ENCODE results near the gene KRT77. TPM values are rescaled to one million over a fixed set of nuclear protein-coding genes. Genes with fewer than 3 reads are reported as not detected.

KRT77 gene
- total RNA-seq, 1 experiment from 2014 or later = not detected

GRCh38 chr12:52742822-52743457, 39.6 kb upstream of the KRT77 start:
- peaks cover 8% of the 10 kb centered on the region; the same call in 1 of the 2 replicates for H4K20me1 ChIP-seq (ENCODE audit: insufficient read depth, low read depth, low read length)
- H3K27ac ChIP-seq (ENCODE audit: low read length) = no peak overlapping the region
- no peaks in the 10 kb centered on the region for H3K79me2 ChIP-seq (ENCODE audit: low read length)
- H3K9ac ChIP-seq (ENCODE audit: low read length) = no peak overlapping the region
- H3K36me3 ChIP-seq (ENCODE audit: insufficient read depth, low read length) = no peaks in the 10 kb centered on the region
- DNase-seq = no peak
- peaks cover 37% of the 10 kb centered on the region for H3K4me1 ChIP-seq (ENCODE audit: low read length)
- no peak overlapping the region for H3K4me3 ChIP-seq (ENCODE audit: low read length)
- no peaks in the 10 kb centered on the region for H3K9me2 ChIP-seq (replicated peaks; ENCODE audit: insufficient read depth, low read length)
- H3K9me3 ChIP-seq (ENCODE audit: low read length) = no peaks in the 10 kb centered on the region
- H3K4me2 ChIP-seq (ENCODE audit: low read depth, low read length, poor library complexity, severe bottlenecking) = no peak overlapping the region
- no peaks in the 10 kb centered on the region for H3K27me3 ChIP-seq (ENCODE audit: low read length)
- no peak overlapping the region for H2AFZ ChIP-seq (ENCODE audit: low read length)

- H3K4me3 ChIP-seq (ENCODE audit: low read length) = no peak overlapping the region
- no peak overlapping the region for H3K27ac ChIP-seq (ENCODE audit: low read length)
- H3K9ac ChIP-seq (ENCODE audit: low read length) = no peak overlapping the region
- H3K4me2 ChIP-seq (ENCODE audit: low read depth, low read length, poor library complexity, severe bottlenecking) = no peak overlapping the region
- H4K20me1 ChIP-seq (ENCODE audit: insufficient read depth, low read depth, low read length) = peaks cover 8% of the 10 kb centered on the region; the same call in 1 of the 2 replicates
- H3K36me3 ChIP-seq (ENCODE audit: insufficient read depth, low read length) = no peaks in the 10 kb centered on the region
- no peaks in the 10 kb centered on the region for H3K27me3 ChIP-seq (ENCODE audit: low read length)
- H3K79me2 ChIP-seq (ENCODE audit: low read length) = no peaks in the 10 kb centered on the region
- no peaks in the 10 kb centered on the region for H3K9me2 ChIP-seq (replicated peaks; ENCODE audit: insufficient read depth, low read length)
- H3K4me1 ChIP-seq (ENCODE audit: low read length) = peaks cover 37% of the 10 kb centered on the region
- DNase-seq = no peak
- H3K9me3 ChIP-seq (ENCODE audit: low read length) = no peaks in the 10 kb centered on the region
- H2AFZ ChIP-seq (ENCODE audit: low read length) = no peak overlapping the region
Measured at GRCh38 chr12:52742196-52742580, 38.9 kb upstream of the KRT77 start.

- no peaks in the 10 kb centered on the region for H3K36me3 ChIP-seq (ENCODE audit: insufficient read depth, low read length)
- H3K79me2 ChIP-seq (ENCODE audit: low read length) = no peaks in the 10 kb centered on the region
- no peak overlapping the region for H3K4me3 ChIP-seq (ENCODE audit: low read length)
- DNase-seq = peak; percentile 91
- H3K27ac ChIP-seq (ENCODE audit: low read length) = no peak overlapping the region
- peak overlapping the region; percentile 46 for H3K4me2 ChIP-seq (ENCODE audit: low read depth, low read length, poor library complexity, severe bottlenecking)
- no peaks in the 10 kb centered on the region for H3K9me3 ChIP-seq (ENCODE audit: low read length)
- H3K27me3 ChIP-seq (ENCODE audit: low read length) = no peaks in the 10 kb centered on the region
- peaks cover 41% of the 10 kb centered on the region for H3K4me1 ChIP-seq (ENCODE audit: low read length)
- no peak overlapping the region for H2AFZ ChIP-seq (ENCODE audit: low read length)
- H3K9ac ChIP-seq (ENCODE audit: low read length) = no peak overlapping the region
- no peaks in the 10 kb centered on the region for H3K9me2 ChIP-seq (replicated peaks; ENCODE audit: insufficient read depth, low read length)
- peaks cover 8% of the 10 kb centered on the region; the same call in 1 of the 2 replicates for H4K20me1 ChIP-seq (ENCODE audit: insufficient read depth, low read depth, low read length)
Measured at GRCh38 chr12:52741375-52742195, 38.3 kb upstream of the KRT77 start.

GRCh38 chr12:52740584-52740983, 37.3 kb upstream of the KRT77 start:
- H3K36me3 ChIP-seq (ENCODE audit: insufficient read depth, low read length) = no peaks in the 10 kb centered on the region
- H3K4me2 ChIP-seq (ENCODE audit: low read depth, low read length, poor library complexity, severe bottlenecking) = peak overlapping the region; percentile 46
- no peaks in the 10 kb centered on the region for H3K9me2 ChIP-seq (replicated peaks; ENCODE audit: insufficient read depth, low read length)
- H4K20me1 ChIP-seq (ENCODE audit: insufficient read depth, low read depth, low read length) = peaks cover 8% of the 10 kb centered on the region; the same call in 1 of the 2 replicates
- H3K79me2 ChIP-seq (ENCODE audit: low read length) = no peaks in the 10 kb centered on the region
- no peak overlapping the region for H3K9ac ChIP-seq (ENCODE audit: low read length)
- DNase-seq = no peak
- H3K9me3 ChIP-seq (ENCODE audit: low read length) = no peaks in the 10 kb centered on the region
- peak overlapping the region; percentile 8; the same call in 1 of the 2 replicates for H3K4me3 ChIP-seq (ENCODE audit: low read length)
- no peaks in the 10 kb centered on the region for H3K27me3 ChIP-seq (ENCODE audit: low read length)
- peaks cover 49% of the 10 kb centered on the region for H3K4me1 ChIP-seq (ENCODE audit: low read length)
- 0 out of 2 replicates have a peak overlapping the region, but pooled peaks have one; percentile 2 for H3K27ac ChIP-seq (ENCODE audit: low read length)
- H2AFZ ChIP-seq (ENCODE audit: low read length) = no peak overlapping the region

GRCh38 chr12:52739963-52740362, 36.6 kb upstream of the KRT77 start:
- H4K20me1 ChIP-seq (ENCODE audit: insufficient read depth, low read depth, low read length) = peaks cover 8% of the 10 kb centered on the region; the same call in 1 of the 2 replicates
- no peaks in the 10 kb centered on the region for H3K9me3 ChIP-seq (ENCODE audit: low read length)
- H3K4me2 ChIP-seq (ENCODE audit: low read depth, low read length, poor library complexity, severe bottlenecking) = peak overlapping the region; percentile 46
- no peaks in the 10 kb centered on the region for H3K27me3 ChIP-seq (ENCODE audit: low read length)
- H3K36me3 ChIP-seq (ENCODE audit: insufficient read depth, low read length) = no peaks in the 10 kb centered on the region
- no peaks in the 10 kb centered on the region for H3K9me2 ChIP-seq (replicated peaks; ENCODE audit: insufficient read depth, low read length)
- 0 out of 2 replicates have a peak overlapping the region, but pooled peaks have one; percentile 2 for H3K27ac ChIP-seq (ENCODE audit: low read length)
- no peak overlapping the region for H2AFZ ChIP-seq (ENCODE audit: low read length)
- peak; percentile 89 for DNase-seq
- H3K4me1 ChIP-seq (ENCODE audit: low read length) = peaks cover 49% of the 10 kb centered on the region
- no peaks in the 10 kb centered on the region for H3K79me2 ChIP-seq (ENCODE audit: low read length)
- H3K4me3 ChIP-seq (ENCODE audit: low read length) = peak overlapping the region; percentile 8; the same call in 1 of the 2 replicates
- H3K9ac ChIP-seq (ENCODE audit: low read length) = no peak overlapping the region

- Histone ChIP-seq H3K9me2 (replicated peaks; ENCODE audit: insufficient read depth, low read length) (no peaks in the 10 kb centered on the region), H2AFZ (ENCODE audit: low read length) (no peak overlapping the region), H3K4me3 (ENCODE audit: low read length) (no peak overlapping the region), H4K20me1 (ENCODE audit: insufficient read depth, low read depth, low read length) (peaks cover 8% of the 10 kb centered on the region; the same call in 1 of the 2 replicates), H3K9ac (ENCODE audit: low read length) (no peak overlapping the region), H3K4me1 (ENCODE audit: low read length) (peaks cover 41% of the 10 kb centered on the region), H3K9me3 (ENCODE audit: low read length) (no peaks in the 10 kb centered on the region), H3K79me2 (ENCODE audit: low read length) (no peaks in the 10 kb centered on the region), H3K4me2 (ENCODE audit: low read depth, low read length, poor library complexity, severe bottlenecking) (no peak overlapping the region), H3K27me3 (ENCODE audit: low read length) (no peaks in the 10 kb centered on the region), H3K36me3 (ENCODE audit: insufficient read depth, low read length) (no peaks in the 10 kb centered on the region), H3K27ac (ENCODE audit: low read length) (no peak overlapping the region)
- no peak for DNase-seq
Measured at GRCh38 chr12:52735816-52736632, 32.7 kb upstream of the KRT77 start.

- Histone ChIP-seq H3K36me3 (ENCODE audit: insufficient read depth, low read length) (no peaks in the 10 kb centered on the region), H4K20me1 (ENCODE audit: insufficient read depth, low read depth, low read length) (peaks cover under 1% of the 10 kb centered on the region; the same call in 1 of the 2 replicates), H3K27ac (ENCODE audit: low read length) (no peak overlapping the region), H2AFZ (ENCODE audit: low read length) (no peak overlapping the region), H3K9me2 (replicated peaks; ENCODE audit: insufficient read depth, low read length) (no peaks in the 10 kb centered on the region), H3K27me3 (ENCODE audit: low read length) (no peaks in the 10 kb centered on the region), H3K9me3 (ENCODE audit: low read length) (no peaks in the 10 kb centered on the region), H3K4me3 (ENCODE audit: low read length) (no peak overlapping the region), H3K4me1 (ENCODE audit: low read length) (peaks cover 40% of the 10 kb centered on the region), H3K79me2 (ENCODE audit: low read length) (no peaks in the 10 kb centered on the region), H3K4me2 (ENCODE audit: low read depth, low read length, poor library complexity, severe bottlenecking) (no peak overlapping the region), H3K9ac (ENCODE audit: low read length) (no peak overlapping the region)
- no peak for DNase-seq
Measured at GRCh38 chr12:52735106-52735505, 31.8 kb upstream of the KRT77 start.
